ENCODE measurements around the gene OR52N2.

Gene OR52N2

DNA sequence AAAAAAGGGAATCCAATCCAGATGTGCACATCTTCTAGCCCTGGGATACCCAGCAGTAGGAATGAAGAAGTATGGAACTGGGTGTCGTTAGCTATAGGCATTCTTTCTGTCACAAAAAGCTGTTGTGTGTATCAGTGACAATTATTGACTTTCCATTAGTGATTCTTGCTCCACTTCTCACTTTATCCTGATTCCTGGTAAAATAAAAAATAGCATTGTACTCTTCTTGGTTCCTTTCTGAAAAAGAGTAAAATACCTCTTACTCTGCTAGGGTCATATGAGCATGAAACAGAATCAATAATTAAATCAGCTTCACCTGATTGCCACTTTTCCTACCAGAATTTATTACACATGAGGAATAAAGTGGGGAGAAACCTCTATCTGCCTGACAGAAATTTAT, 33.1 kb downstream of the OR52N2 start, which contains the start of gene OR52E6:
Gene OR52E6 (minus strand): TSS at position 101 of the 400 bp plus-strand sequence. CDS start 0 bp downstream, at position 101.
- no peak within 1 kb of the TSS for H3K4me3 ChIP-seq (ENCODE audit: low read depth, low read length)
- TF ChIP-seq, protein P1, sequence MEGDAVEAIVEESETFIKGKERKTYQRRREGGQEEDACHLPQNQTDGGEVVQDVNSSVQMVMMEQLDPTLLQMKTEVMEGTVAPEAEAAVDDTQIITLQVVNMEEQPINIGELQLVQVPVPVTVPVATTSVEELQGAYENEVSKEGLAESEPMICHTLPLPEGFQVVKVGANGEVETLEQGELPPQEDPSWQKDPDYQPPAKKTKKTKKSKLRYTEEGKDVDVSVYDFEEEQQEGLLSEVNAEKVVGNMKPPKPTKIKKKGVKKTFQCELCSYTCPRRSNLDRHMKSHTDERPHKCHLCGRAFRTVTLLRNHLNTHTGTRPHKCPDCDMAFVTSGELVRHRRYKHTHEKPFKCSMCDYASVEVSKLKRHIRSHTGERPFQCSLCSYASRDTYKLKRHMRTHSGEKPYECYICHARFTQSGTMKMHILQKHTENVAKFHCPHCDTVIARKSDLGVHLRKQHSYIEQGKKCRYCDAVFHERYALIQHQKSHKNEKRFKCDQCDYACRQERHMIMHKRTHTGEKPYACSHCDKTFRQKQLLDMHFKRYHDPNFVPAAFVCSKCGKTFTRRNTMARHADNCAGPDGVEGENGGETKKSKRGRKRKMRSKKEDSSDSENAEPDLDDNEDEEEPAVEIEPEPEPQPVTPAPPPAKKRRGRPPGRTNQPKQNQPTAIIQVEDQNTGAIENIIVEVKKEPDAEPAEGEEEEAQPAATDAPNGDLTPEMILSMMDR (IDR thresholded peaks at IDR 0.05; ENCODE audit: low read depth, low read length) = no peak

DNA sequence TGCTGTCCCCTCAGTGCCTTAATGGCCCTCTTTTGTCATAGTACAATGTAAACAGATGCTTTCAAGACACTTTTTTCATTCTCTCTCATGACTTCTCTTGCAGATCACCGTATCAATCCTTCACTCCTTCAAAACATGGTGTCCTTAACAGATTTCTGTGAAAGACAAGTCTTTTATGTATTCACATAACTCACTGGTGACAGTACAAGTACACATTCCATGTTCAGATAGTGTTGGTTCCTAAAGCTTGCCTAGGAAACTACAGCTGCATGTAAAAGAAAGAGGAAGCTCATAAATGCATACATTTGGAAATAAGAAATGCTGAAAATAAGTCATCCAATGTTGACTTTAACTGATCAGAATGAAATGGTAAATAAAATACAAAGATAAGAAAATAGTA, 38.0 kb downstream of the OR52N2 start:
- TF ChIP-seq, protein P1 (IDR thresholded peaks at IDR 0.05; ENCODE audit: low read depth, low read length) = no peak
- no peak overlapping the region for H3K4me3 ChIP-seq (ENCODE audit: low read depth, low read length)

DNA sequence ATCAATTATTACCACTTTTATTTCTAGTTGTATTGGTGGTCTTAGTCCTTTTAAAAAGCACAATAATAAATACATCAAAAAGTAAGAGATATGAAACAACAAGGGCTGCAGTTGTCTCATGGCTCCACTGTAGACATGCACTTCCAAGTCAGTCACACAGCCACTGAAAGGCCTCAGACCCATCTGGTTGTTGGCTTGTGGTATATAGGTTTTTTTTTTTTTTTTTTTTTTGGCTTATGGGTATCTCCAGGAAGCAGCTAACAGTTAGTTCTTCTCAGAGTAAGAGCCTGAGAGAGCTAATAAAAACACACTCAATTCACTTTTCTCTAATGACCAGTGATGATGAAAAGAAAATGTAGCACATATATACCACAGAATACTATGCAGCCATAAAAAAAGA, 39.0 kb downstream of the OR52N2 start:
- TF ChIP-seq, protein P1 (IDR thresholded peaks at IDR 0.05; ENCODE audit: low read depth, low read length) = no peak

DNA sequence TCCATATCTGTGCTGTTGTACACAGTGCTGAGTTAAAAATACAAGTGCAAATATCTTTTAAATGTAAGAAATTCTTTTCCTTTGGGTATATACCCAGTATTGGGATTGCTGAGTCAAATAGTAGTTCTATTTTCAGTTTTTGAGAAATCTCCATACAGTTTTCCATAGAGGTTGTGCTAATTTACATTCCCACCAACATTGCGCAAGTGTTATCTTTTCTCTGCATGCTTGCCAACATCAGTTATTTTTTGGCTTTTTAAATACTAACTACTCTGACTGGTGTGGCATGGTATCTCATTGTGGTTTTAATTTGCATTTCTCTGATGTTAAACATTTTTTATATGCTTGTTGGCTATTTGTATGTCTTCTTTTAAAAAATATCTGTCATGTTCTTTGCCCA, 42.3 kb downstream of the OR52N2 start:
- no peak overlapping the region for H3K4me3 ChIP-seq (ENCODE audit: low read depth, low read length)
- TF ChIP-seq, protein P1 (IDR thresholded peaks at IDR 0.05; ENCODE audit: low read depth, low read length) = no peak

More for the DNA sequence above, 39.0 kb downstream of the OR52N2 start:
- no peak overlapping the region for H3K4me3 ChIP-seq (ENCODE audit: low read depth, low read length)

DNA sequence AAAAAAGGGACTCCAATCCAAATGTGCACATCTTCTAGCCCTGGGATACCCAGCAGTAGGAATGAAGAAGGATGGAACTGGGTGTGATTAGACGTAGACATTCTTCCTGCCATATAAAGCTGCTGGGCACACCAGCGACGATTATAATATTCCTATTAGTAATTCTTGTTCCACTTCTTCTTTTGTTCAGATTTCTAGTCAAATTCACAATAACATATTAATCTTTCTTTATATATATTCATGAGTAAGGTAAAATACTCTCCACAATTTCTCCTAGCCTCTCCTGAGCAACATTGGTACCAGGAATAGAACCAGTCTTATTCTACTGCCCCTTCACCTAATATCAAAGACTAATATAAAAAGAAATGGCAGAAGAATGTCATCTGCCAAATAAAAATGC, 48.9 kb downstream of the OR52N2 start, which contains the start of gene OR52E8:
Gene OR52E8 (minus strand): TSS at position 101 of the 400 bp plus-strand sequence. CDS start 0 bp downstream, at position 101.
- TF ChIP-seq, protein P1 (IDR thresholded peaks at IDR 0.05; ENCODE audit: low read depth, low read length) = no peak
- H3K4me3 ChIP-seq (ENCODE audit: low read depth, low read length) = no peak within 1 kb of the TSS

DNA sequence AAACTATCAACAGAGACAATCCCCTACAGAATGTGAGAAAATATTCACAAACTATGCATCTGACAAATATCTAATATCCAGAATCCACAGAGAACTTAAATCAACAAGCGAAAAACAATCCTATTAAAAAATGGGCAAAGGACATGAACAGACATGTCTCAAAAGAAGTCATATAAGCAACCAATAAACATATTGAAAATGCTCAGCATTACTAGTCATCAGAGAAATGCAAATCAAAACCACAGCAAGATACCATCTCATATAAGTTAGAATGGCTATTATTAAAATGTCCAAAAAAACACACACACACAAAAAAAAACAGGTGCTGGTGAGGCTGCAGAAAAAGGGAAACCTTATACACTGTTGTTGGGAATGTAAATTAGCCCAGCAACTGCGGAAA, 57.1 kb downstream of the OR52N2 start:
- TF ChIP-seq, protein P1 (IDR thresholded peaks at IDR 0.05; ENCODE audit: low read depth, low read length) = no peak
- no peak overlapping the region for H3K4me3 ChIP-seq (ENCODE audit: low read depth, low read length)
